Psoas muscle (tissue), 8 donors: ENCODE measurements around the gene FBXO31. TPM values are rescaled to one million over a fixed set of nuclear protein-coding genes. Genes with fewer than 3 reads are reported as not detected.

Experiments
- ATAC-seq, 4 donors: fragments of 200-7000 bp; cut with Tn5 transposase; one replicate each; pipeline ENCODE4 v1.9.1; 2020; ENCODE audit warnings: moderate library complexity in 3 of 4, mild to moderate bottlenecking in 2 of 4
- DNase-seq, 2 donors: peaks; one replicate each; pipeline ENCODE4 v3.0.0-alpha.2; 2020
- H3K27ac ChIP-seq: fragments of 200-600 bp; one replicate; pipeline ENCODE4 v1.8.0; 2022
- H3K27me3 ChIP-seq, 3 donors: fragments of 200-600 bp in 1 of 3; one replicate each; pipeline versions ENCODE4 v1.6.1 to v1.8.0; 2013 to 2022; ENCODE audit warnings: low read length in 2 of 3, mild to moderate bottlenecking in 2 of 3, moderate library complexity in 1 of 3; ENCODE audit not compliant: insufficient read depth in 3 of 3
- H3K36me3 ChIP-seq, 2 donors: fragments of 200-600 bp in 1 of 2; one replicate each; pipeline versions ENCODE4 v1.6.1 to v1.8.0; 2013 to 2022; ENCODE audit warnings: low read depth in 1 of 2, mild to moderate bottlenecking in 1 of 2, moderate library complexity in 1 of 2; ENCODE audit not compliant: insufficient read depth in 1 of 2
- H3K4me1 ChIP-seq: fragments of 200-600 bp; one replicate; pipeline ENCODE4 v1.8.0; 2022
- H3K4me3 ChIP-seq: fragments of 200-600 bp; one replicate; pipeline ENCODE4 v1.8.0; 2022; ENCODE audit warnings: mild to moderate bottlenecking
- H3K9me3 ChIP-seq: fragments of 200-600 bp; one replicate; pipeline ENCODE4 v1.8.0; 2022
- CTCF ChIP-seq: fragments of 200-600 bp; IDR thresholded peaks from one replicate; pipeline ENCODE4 v1.8.0; 2022; ENCODE audit warnings: antibody characterized with exemption
- WGBS, 3 donors: extraction: QIAGEN DNeasy Blood & Tissue Kit; methylation state at CpG; one replicate each; pipeline versions ENCODE4 v1.1.6 to v1.1.7; 2013; 5-methylcytosine and 5-hydroxymethylcytosine counted together
- intact Hi-C, 2 donors: fragments of 100-400 bp; cut with DNase I; formaldehyde crosslinking; loops; one replicate each; pipeline versions ENCODE4 v1.11.0 to v1.14.2; 2022
- polyA plus RNA-seq, 3 donors: library from polyadenylated mRNA; stranded (reverse); fragments of 200-250 nt; gene quantifications; one replicate each; pipeline ENCODE4 v1.2.3, GENCODE V29; 2013
- total RNA-seq, 4 donors: library from RNA; stranded (reverse); fragmentation: NEBNext Ultra II Directional in 2 of 4; extraction: Animal tissue kit (Norgen Biotek cat#: 25700) in 2 of 4; gene quantifications; one replicate each; pipeline versions ENCODE4 v1.2.1 to v1.2.4, GENCODE V29; 2021 to 2023
- donor health status: healthy with polysubstance abuse.
- donor health status: DM: no; HTN: no; CAD: no; lungs with moderate emphysema.
- donor health status: Bipolar disorder and iron deficiency.
- donor health status: healthy.
- donor health status: DM: yes; HTN: yes; CAD: no.
- donor health status: DM: no; HTN: no; CAD: no.
- donor health status: DM: no; HTN: no; CAD: no.
- donor health status: DM: yes; HTN: yes; CAD: no.

The FBXO31 gene
- total and polyA plus RNA-seq, 7 donors: 26.3 to 103 (median 95.3) TPM

GRCh38 chr16:87325423-87325858 lies 58.1 kb downstream of the FBXO31 start:
- H3K4me3 ChIP-seq: no peak overlapping the region
- intact Hi-C loops: loop anchor here (2.0 to 5.0 kb wide), 3 partner anchors 47 to 67 kb away; partner anchors contain the start of genes FBXO31 (in 2 of the 2) and MAP1LC3B (in 1 of the 2)
- 50 to 73% (median 59%) methylated on average over 15 of the region's 15 CpGs for WGBS, 3 donors
- ATAC-seq: peak in 2 of 4 donors; percentile 16 to 20
- no peak overlapping the region for H3K27ac ChIP-seq
- peak in 1 of 2 donors; percentile 54 for DNase-seq
- no peak for TF ChIP-seq CTCF
- peaks cover 0 to 34% of the 10 kb centered on the region in 2 donors for H3K36me3 ChIP-seq
- H3K9me3 ChIP-seq: no peaks in the 10 kb centered on the region
- no peaks in the 10 kb centered on the region for H3K27me3 ChIP-seq
- H3K4me1 ChIP-seq: peaks cover 21% of the 10 kb centered on the region

- H3K27ac ChIP-seq: peak overlapping the region; percentile 54
- no peaks in the 10 kb centered on the region for H3K27me3 ChIP-seq
- 40 to 44% (median 43%) methylated on average over 28 of the region's 28 CpGs for WGBS, 3 donors
- ATAC-seq (peak; percentile 56 to 79 (median 67)), DNase-seq (peak in 1 of 2 donors; percentile 74)
- H3K4me1 ChIP-seq: peaks cover 21% of the 10 kb centered on the region
- no peaks in the 10 kb centered on the region for H3K9me3 ChIP-seq
- peaks cover 0 to 26% of the 10 kb centered on the region in 2 donors for H3K36me3 ChIP-seq
- no peak overlapping the region for H3K4me3 ChIP-seq
- TF ChIP-seq CTCF: peak; percentile 74
- intact Hi-C loops: loop anchor here (2.0 to 5.0 kb wide), 3 partner anchors 48 to 68 kb away; partner anchors contain the start of genes FBXO31 (in 2 of the 2) and MAP1LC3B (in 1 of the 2)
Observed at GRCh38 chr16:87324411-87325275, 58.9 kb downstream of the FBXO31 start.

- ATAC-seq: peak in 1 of 4 donors; percentile 7
- intact Hi-C loops: loop anchor here (2.0 kb wide), 2 partner anchors 59 to 69 kb away; partner anchors contain the start of genes FBXO31 (in 2 of the 2) and MAP1LC3B (in 1 of the 2)
- no peaks in the 10 kb centered on the region for H3K9me3 ChIP-seq
- peaks cover 22% of the 10 kb centered on the region for H3K4me1 ChIP-seq
- H3K36me3 ChIP-seq: peaks cover 0 to 18% of the 10 kb centered on the region in 2 donors
- 79 to 92% (median 81%) methylated on average over 20 to 21 of the region's 21 CpGs for WGBS, 3 donors
- H3K27me3 ChIP-seq: no peaks in the 10 kb centered on the region
- TF ChIP-seq CTCF: no peak
- no peak overlapping the region for H3K4me3 ChIP-seq
- H3K27ac ChIP-seq: no peak overlapping the region
- peak in 1 of 2 donors; percentile 32 for DNase-seq
Observed at GRCh38 chr16:87323727-87324410, 59.7 kb downstream of the FBXO31 start.

GRCh38 chr16:87322833-87323726 lies 60.5 kb downstream of the FBXO31 start:
- H3K4me1 ChIP-seq: peaks cover 30% of the 10 kb centered on the region
- H3K27me3 ChIP-seq: no peaks in the 10 kb centered on the region
- no peak overlapping the region for H3K27ac ChIP-seq
- H3K9me3 ChIP-seq: no peaks in the 10 kb centered on the region
- no peak for TF ChIP-seq CTCF
- ATAC-seq: no peak
- peak in 1 of 2 donors; percentile 44 for DNase-seq
- peaks cover 0 to 10% of the 10 kb centered on the region in 2 donors for H3K36me3 ChIP-seq
- WGBS, 3 donors: 88 to 90% (median 89%) methylated on average over 35 of the region's 35 CpGs
- H3K4me3 ChIP-seq: no peak overlapping the region
- intact Hi-C loops: no loop called here
